ENCODE results near the gene C16orf89.

The C16orf89 gene

GRCh38 chr16:5027575-5028235, 38.1 kb downstream of the C16orf89 start:
- DNase-seq = no peak

GRCh38 chr16:5027086-5027485, 38.7 kb downstream of the C16orf89 start:
- no peak for DNase-seq

GRCh38 chr16:5026664-5027063, 39.1 kb downstream of the C16orf89 start:
- no peak for DNase-seq

GRCh38 chr16:5025171-5025632, 40.6 kb downstream of the C16orf89 start:
- DNase-seq = no peak

GRCh38 chr16:5024632-5025031, 41.1 kb downstream of the C16orf89 start:
- DNase-seq = no peak

- no peak for DNase-seq
Measured at GRCh38 chr16:5022521-5022920, 43.2 kb downstream of the C16orf89 start.

GRCh38 chr16:5020551-5020950, 45.2 kb downstream of the C16orf89 start:
- DNase-seq = no peak

GRCh38 chr16:5019775-5020174, 46.0 kb downstream of the C16orf89 start:
- DNase-seq = no peak

- DNase-seq = no peak
Measured at GRCh38 chr16:5018793-5019192, 47.0 kb downstream of the C16orf89 start.

GRCh38 chr16:5017678-5017969, 48.1 kb downstream of the C16orf89 start:
- DNase-seq = no peak

- no peak for DNase-seq
Measured at GRCh38 chr16:5016967-5017677, 48.6 kb downstream of the C16orf89 start.

GRCh38 chr16:5015887-5016286, 49.9 kb downstream of the C16orf89 start:
- no peak for DNase-seq

- no peak for DNase-seq
Measured at GRCh38 chr16:5015351-5015750, 50.4 kb downstream of the C16orf89 start.

- no peak for DNase-seq
Measured at GRCh38 chr16:5012887-5013286, 52.9 kb downstream of the C16orf89 start.

GRCh38 chr16:5011637-5012036, 54.1 kb downstream of the C16orf89 start:
- DNase-seq = no peak

- DNase-seq = no peak
Measured at GRCh38 chr16:5010576-5011329, 55.0 kb downstream of the C16orf89 start.

- DNase-seq = no peak
Measured at GRCh38 chr16:5008311-5008731, 57.4 kb downstream of the C16orf89 start.

GRCh38 chr16:5007256-5007655, 58.5 kb downstream of the C16orf89 start:
- DNase-seq = no peak

GRCh38 chr16:5006348-5007193, 59.2 kb downstream of the C16orf89 start:
- no peak for DNase-seq

- DNase-seq = no peak
Measured at GRCh38 chr16:5005916-5006315, 59.8 kb downstream of the C16orf89 start.

- DNase-seq = no peak
Measured at GRCh38 chr16:5004311-5004710, 61.4 kb downstream of the C16orf89 start.

- DNase-seq = no peak
Measured at GRCh38 chr16:5003828-5004227, 61.9 kb downstream of the C16orf89 start.

- DNase-seq = no peak
Measured at GRCh38 chr16:5003211-5003610, 62.5 kb downstream of the C16orf89 start.
